ENCODE results near the gene USP10. TPM values are rescaled to one million over a fixed set of nuclear protein-coding genes. Genes with fewer than 3 reads are reported as not detected.

The USP10 gene
- total and polyA plus RNA-seq, 2 donors from 2014 or later, result 36.8 to 79.5 TPM

GRCh38 chr16:84740596-84741116 lies 40.9 kb downstream of the USP10 start:
- no peak for TF ChIP-seq CTCF (IDR thresholded peaks at IDR 0.05; ENCODE audit: borderline replicate concordance, extremely low read depth, insufficient read depth)
- no peak for FAIRE-seq
- Histone ChIP-seq H3K27ac (ENCODE audit: low read depth in 2 of 2, low read length in 2 of 2) (no peak overlapping the region), H3K27me3 (ENCODE audit: control insufficient read depth, insufficient read depth, low read length) (no peaks in the 10 kb centered on the region), H3K4me1 (ENCODE audit: control insufficient read depth in 2 of 3, insufficient read depth in 2 of 3, low read depth in 1 of 3, low read length in 3 of 3) (peaks cover 0 to 32% (median 22%) of the 10 kb centered on the region in 3 donors), H3K9ac (ENCODE audit: low read length in 3 of 3) (no peak overlapping the region), H3K4me3 (ENCODE audit: low read length in 3 of 3) (no peak overlapping the region), H3K36me3 (ENCODE audit: control insufficient read depth in 2 of 3, insufficient read depth in 3 of 3, low read length in 3 of 3) (peaks cover 0 to 2% (median 0%) of the 10 kb centered on the region in 3 donors), H3K9me3 (ENCODE audit: control insufficient read depth in 2 of 3, insufficient read depth in 1 of 3, low read length in 3 of 3) (no peaks in the 10 kb centered on the region)
- peak in 1 of 5 donors; percentile 36 for DNase-seq
- intact Hi-C loops (cut with DNase I), result no loop called here

GRCh38 chr16:84741340-84741830 lies 41.6 kb downstream of the USP10 start:
- DNase-seq, result peak in 1 of 5 donors; percentile 52
- no peak for TF ChIP-seq CTCF (IDR thresholded peaks at IDR 0.05; ENCODE audit: borderline replicate concordance, extremely low read depth, insufficient read depth)
- Histone ChIP-seq H3K27ac (ENCODE audit: low read depth in 2 of 2, low read length in 2 of 2) (no peak overlapping the region), H3K36me3 (ENCODE audit: control insufficient read depth in 2 of 3, insufficient read depth in 3 of 3, low read length in 3 of 3) (peaks cover 0 to 3% (median 0%) of the 10 kb centered on the region in 3 donors), H3K9ac (ENCODE audit: low read length in 3 of 3) (no peak overlapping the region), H3K4me1 (ENCODE audit: control insufficient read depth in 2 of 3, insufficient read depth in 2 of 3, low read depth in 1 of 3, low read length in 3 of 3) (peaks cover 0 to 32% (median 22%) of the 10 kb centered on the region in 3 donors), H3K4me3 (ENCODE audit: low read length in 3 of 3) (no peak overlapping the region), H3K27me3 (ENCODE audit: control insufficient read depth, insufficient read depth, low read length) (no peaks in the 10 kb centered on the region), H3K9me3 (ENCODE audit: control insufficient read depth in 2 of 3, insufficient read depth in 1 of 3, low read length in 3 of 3) (no peaks in the 10 kb centered on the region)
- no peak for FAIRE-seq
- intact Hi-C loops (cut with DNase I), result no loop called here

- Histone ChIP-seq H3K9me3 (ENCODE audit: control insufficient read depth in 2 of 3, insufficient read depth in 1 of 3, low read length in 3 of 3) (no peaks in the 10 kb centered on the region), H3K4me3 (ENCODE audit: low read length in 3 of 3) (no peak overlapping the region), H3K9ac (ENCODE audit: low read length in 3 of 3) (no peak overlapping the region), H3K27me3 (ENCODE audit: control insufficient read depth, insufficient read depth, low read length) (no peaks in the 10 kb centered on the region), H3K27ac (ENCODE audit: low read depth in 2 of 2, low read length in 2 of 2) (no peak overlapping the region), H3K4me1 (ENCODE audit: control insufficient read depth in 2 of 3, insufficient read depth in 2 of 3, low read depth in 1 of 3, low read length in 3 of 3) (peaks cover 0 to 28% (median 18%) of the 10 kb centered on the region in 3 donors), H3K36me3 (ENCODE audit: control insufficient read depth in 2 of 3, insufficient read depth in 3 of 3, low read length in 3 of 3) (peaks cover 0 to 3% (median 2%) of the 10 kb centered on the region in 3 donors)
- no peak for FAIRE-seq
- no peak for TF ChIP-seq CTCF (IDR thresholded peaks at IDR 0.05; ENCODE audit: borderline replicate concordance, extremely low read depth, insufficient read depth)
- intact Hi-C loops (cut with DNase I), result no loop called here
- DNase-seq, result no peak
Observed at GRCh38 chr16:84742641-84743092, 42.9 kb downstream of the USP10 start.
